Thymus (tissue), 11 donors: ENCODE measurements around the gene ACKR1. TPM values are rescaled to one million over a fixed set of nuclear protein-coding genes. Genes with fewer than 3 reads are reported as not detected.

Source experiments
- DNase-seq, 9 donors: peaks; one replicate each; pipeline ENCODE4 v3.0.0-alpha.2; 2013; ENCODE audit warnings: low spot score in 9 of 9, low read depth in 6 of 9, missing footprints in 1 of 9
- H3K27ac ChIP-seq, 2 donors: one replicate each; pipeline ENCODE4 v1.5.1; 2013; ENCODE audit warnings: control low read depth in 1 of 2, low read depth in 1 of 2, low read length in 1 of 2, mild to moderate bottlenecking in 1 of 2, moderate library complexity in 1 of 2
- H3K27me3 ChIP-seq, 2 donors: one replicate each; pipeline ENCODE4 v1.5.1; 2013; ENCODE audit warnings: low read length in 1 of 2; ENCODE audit not compliant: control insufficient read depth in 2 of 2, insufficient read depth in 1 of 2
- H3K36me3 ChIP-seq, 2 donors: one replicate each; pipeline ENCODE4 v1.5.1; 2013; ENCODE audit warnings: low read length in 1 of 2, mild to moderate bottlenecking in 1 of 2, moderate library complexity in 1 of 2; ENCODE audit not compliant: control insufficient read depth in 2 of 2, insufficient read depth in 2 of 2
- H3K4me1 ChIP-seq, 2 donors: one replicate each; pipeline ENCODE4 v1.5.1; 2013; ENCODE audit warnings: low read length in 2 of 2; ENCODE audit not compliant: control insufficient read depth in 2 of 2, insufficient read depth in 2 of 2
- H3K4me3 ChIP-seq, 2 donors: one replicate each; pipeline ENCODE4 v1.5.1; 2013; ENCODE audit warnings: low read length in 2 of 2, control low read depth in 1 of 2, mild to moderate bottlenecking in 1 of 2
- H3K9me3 ChIP-seq, 2 donors: one replicate each; pipeline ENCODE4 v1.5.1; 2013; ENCODE audit warnings: low read length in 1 of 2, mild to moderate bottlenecking in 1 of 2; ENCODE audit not compliant: control insufficient read depth in 2 of 2, insufficient read depth in 1 of 2
- WGBS: extraction: QIAGEN DNeasy Blood & Tissue Kit; methylation state at CpG from one replicate; pipeline ENCODE4 v1.1.7; 2013; 5-methylcytosine and 5-hydroxymethylcytosine counted together
- polyA plus RNA-seq: library from polyadenylated mRNA; stranded (reverse); fragments of 200-250 nt; gene quantifications from one replicate; pipeline ENCODE4 v1.2.3, GENCODE V29; 2013
- total RNA-seq: library from RNA; stranded (reverse); fragments of 120-200 nt; gene quantifications from one replicate; pipeline ENCODE4 v1.2.4, GENCODE V29; 2013
- donor health status: healthy.

Gene ACKR1
- total and polyA plus RNA-seq, 2 donors = 11.6 to 44.4 TPM

GRCh38 chr1:159171254-159171687 lies 33.4 kb upstream of the ACKR1 start, which contains the start of gene CADM3:
CADM3 (plus strand) TSS chr1:159171615; CDS start chr1:159171766, 151 bp downstream.
- 6% methylated on average over 29 of the region's 29 CpGs for WGBS
- H3K36me3 ChIP-seq = no peaks in the 10 kb centered on the region
- DNase-seq = no peak
- no peaks in the 10 kb centered on the region for H3K4me1 ChIP-seq
- H3K27ac ChIP-seq = no peak within 1 kb of the TSS
- no peak within 1 kb of the TSS for H3K4me3 ChIP-seq
- peaks cover 0 to 1% of the 10 kb centered on the region in 2 donors for H3K9me3 ChIP-seq
- peaks cover 28 to 60% of the 10 kb centered on the region in 2 donors for H3K27me3 ChIP-seq

- Histone ChIP-seq H3K27ac (no peak overlapping the region), H3K4me3 (no peak overlapping the region), H3K4me1 (no peaks in the 10 kb centered on the region), H3K36me3 (no peaks in the 10 kb centered on the region), H3K9me3 (peaks cover 0 to 1% of the 10 kb centered on the region in 2 donors), H3K27me3 (peaks cover 28 to 60% of the 10 kb centered on the region in 2 donors)
- WGBS = 5% methylated on average over 49 of the region's 49 CpGs
- no peak for DNase-seq
These were observed 32.8 kb upstream of the ACKR1 start for GRCh38 chr1:159171688-159172501.

GRCh38 chr1:159172614-159173291 lies 31.9 kb upstream of the ACKR1 start:
- H3K4me1 ChIP-seq = no peaks in the 10 kb centered on the region
- no peak overlapping the region for H3K4me3 ChIP-seq
- no peak for DNase-seq
- H3K36me3 ChIP-seq = no peaks in the 10 kb centered on the region
- H3K9me3 ChIP-seq = peaks cover 0 to 1% of the 10 kb centered on the region in 2 donors
- 4% methylated on average over 17 of the region's 17 CpGs for WGBS
- no peak overlapping the region for H3K27ac ChIP-seq
- H3K27me3 ChIP-seq = peaks cover 28 to 60% of the 10 kb centered on the region in 2 donors

DNA sequence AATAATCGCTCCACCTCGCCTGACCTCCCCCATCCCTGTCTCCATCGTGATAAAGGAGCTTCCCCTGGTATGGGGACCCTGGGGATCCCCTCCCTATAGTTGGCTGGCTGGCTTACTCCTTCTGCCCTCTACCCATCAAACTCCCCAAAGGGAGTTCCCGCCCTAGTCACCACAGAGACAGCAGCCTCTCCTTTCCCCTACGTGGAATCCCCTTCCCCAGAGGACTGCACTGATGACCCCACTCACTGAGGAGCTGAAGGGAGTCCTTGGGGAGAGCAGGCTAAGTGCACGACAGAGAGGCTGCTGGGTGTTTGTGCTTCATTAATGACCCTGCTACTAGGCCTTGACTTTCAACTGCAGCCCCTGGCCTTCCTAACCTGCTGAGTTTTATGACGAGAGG lies 31.4 kb upstream of the ACKR1 start:
- Histone ChIP-seq H3K27me3 (peaks cover 28 to 57% of the 10 kb centered on the region in 2 donors), H3K4me3 (no peak overlapping the region), H3K36me3 (no peaks in the 10 kb centered on the region), H3K4me1 (no peaks in the 10 kb centered on the region), H3K9me3 (peaks cover 0 to 1% of the 10 kb centered on the region in 2 donors), H3K27ac (no peak overlapping the region)
- 40% methylated on average over 7 of the region's 7 CpGs for WGBS
- no peak for DNase-seq

DNA sequence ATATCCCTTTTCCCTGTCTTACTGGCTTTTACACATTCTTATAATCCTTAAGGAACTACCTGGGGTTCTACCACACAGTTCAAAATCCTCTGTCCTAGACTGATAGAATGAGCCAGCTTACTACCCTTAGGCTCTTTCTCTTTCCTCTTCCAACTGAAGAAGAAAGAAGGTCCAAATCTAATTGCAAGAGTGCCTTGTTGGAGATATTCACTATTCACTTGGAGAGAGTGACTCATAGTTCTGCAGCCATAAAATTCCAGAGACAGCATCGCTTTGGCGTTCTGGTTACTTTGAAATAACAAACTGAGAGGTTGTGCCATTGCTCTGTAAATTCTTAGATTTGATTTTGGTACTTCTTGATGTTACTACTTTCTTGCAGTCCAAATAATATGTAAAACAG lies 29.1 kb upstream of the ACKR1 start:
- Histone ChIP-seq H3K9me3 (peaks cover 0 to 1% of the 10 kb centered on the region in 2 donors), H3K27me3 (peaks cover 28 to 41% of the 10 kb centered on the region in 2 donors), H3K4me3 (no peak overlapping the region), H3K4me1 (no peaks in the 10 kb centered on the region), H3K27ac (no peak overlapping the region), H3K36me3 (no peaks in the 10 kb centered on the region)
- no peak for DNase-seq
- WGBS = 88% methylated on average over 2 of the region's 2 CpGs

DNA sequence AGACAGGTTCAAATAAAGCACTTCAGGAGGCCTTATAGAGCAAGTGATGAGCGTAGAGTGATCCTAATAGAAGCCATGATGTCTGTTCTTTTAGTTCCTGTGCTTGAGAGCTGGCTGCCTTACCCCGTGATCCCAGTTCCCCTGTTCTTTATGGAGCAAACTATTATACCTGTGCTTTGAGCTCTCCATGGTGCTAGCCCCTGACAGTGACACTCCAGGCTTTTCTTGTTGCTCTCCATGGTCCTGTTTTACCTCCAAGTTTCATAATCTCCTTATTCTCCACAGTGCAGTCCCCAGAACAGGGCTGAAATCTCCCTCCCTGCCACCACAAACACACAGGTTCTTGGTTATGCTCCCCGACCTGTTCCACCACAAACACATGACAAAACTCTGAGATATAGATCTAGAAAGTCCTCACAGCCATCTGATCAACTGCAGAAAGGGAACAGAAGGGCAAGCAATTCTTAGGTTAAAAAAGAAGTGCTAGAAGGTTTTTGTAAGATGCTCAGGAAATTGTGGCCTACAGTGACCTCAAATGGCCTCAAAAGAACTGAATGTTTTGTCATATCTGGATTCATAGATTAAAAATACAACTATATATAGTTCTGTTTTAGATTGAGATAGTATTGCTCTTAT lies 27.3 kb upstream of the ACKR1 start:
- DNase-seq = peak; percentile 34 to 87 (median 68)
- Histone ChIP-seq H3K27me3 (peaks cover 11 to 28% of the 10 kb centered on the region in 2 donors), H3K9me3 (peaks cover 0 to 1% of the 10 kb centered on the region in 2 donors), H3K4me1 (no peaks in the 10 kb centered on the region), H3K36me3 (no peaks in the 10 kb centered on the region), H3K4me3 (no peak overlapping the region), H3K27ac (no peak overlapping the region)
- WGBS = 12% methylated on average over 3 of the region's 3 CpGs

- no peaks in the 10 kb centered on the region for H3K36me3 ChIP-seq
- H3K4me3 ChIP-seq = no peak overlapping the region
- no peaks in the 10 kb centered on the region for H3K9me3 ChIP-seq
- no peaks in the 10 kb centered on the region for H3K4me1 ChIP-seq
- H3K27me3 ChIP-seq = peaks cover 2 to 10% of the 10 kb centered on the region in 2 donors
- no peak overlapping the region for H3K27ac ChIP-seq
- DNase-seq = no peak
These were observed 24.8 kb upstream of the ACKR1 start for GRCh38 chr1:159179906-159180305.

- Histone ChIP-seq H3K27me3 (peaks cover 2 to 8% of the 10 kb centered on the region in 2 donors), H3K27ac (no peak overlapping the region), H3K4me1 (no peaks in the 10 kb centered on the region), H3K9me3 (no peaks in the 10 kb centered on the region), H3K4me3 (no peak overlapping the region), H3K36me3 (no peaks in the 10 kb centered on the region)
- 97% methylated on average over 2 of the region's 2 CpGs for WGBS
- DNase-seq = no peak
These were observed 24.2 kb upstream of the ACKR1 start for GRCh38 chr1:159180516-159180915.
